ENCODE results near the gene KRT74.

- TF ChIP-seq ZNF425 (CRISPR knock-in tag; conservative IDR thresholded peaks at IDR 0.05) = no peak
- no peak for TF ChIP-seq NR2C2 (CRISPR knock-in tag; IDR thresholded peaks at IDR 0.05)
- TF ChIP-seq JAZF1 (CRISPR knock-in tag; IDR thresholded peaks at IDR 0.05) = no peak
- TF ChIP-seq E2F5 (CRISPR knock-in tag; IDR thresholded peaks at IDR 0.05) = no peak
- no peak for TF ChIP-seq TEAD4 (CRISPR knock-in tag; IDR thresholded peaks at IDR 0.05)
- TF ChIP-seq SOX15 (CRISPR knock-in tag; IDR thresholded peaks at IDR 0.05) = no peak
- TF ChIP-seq, protein P1, sequence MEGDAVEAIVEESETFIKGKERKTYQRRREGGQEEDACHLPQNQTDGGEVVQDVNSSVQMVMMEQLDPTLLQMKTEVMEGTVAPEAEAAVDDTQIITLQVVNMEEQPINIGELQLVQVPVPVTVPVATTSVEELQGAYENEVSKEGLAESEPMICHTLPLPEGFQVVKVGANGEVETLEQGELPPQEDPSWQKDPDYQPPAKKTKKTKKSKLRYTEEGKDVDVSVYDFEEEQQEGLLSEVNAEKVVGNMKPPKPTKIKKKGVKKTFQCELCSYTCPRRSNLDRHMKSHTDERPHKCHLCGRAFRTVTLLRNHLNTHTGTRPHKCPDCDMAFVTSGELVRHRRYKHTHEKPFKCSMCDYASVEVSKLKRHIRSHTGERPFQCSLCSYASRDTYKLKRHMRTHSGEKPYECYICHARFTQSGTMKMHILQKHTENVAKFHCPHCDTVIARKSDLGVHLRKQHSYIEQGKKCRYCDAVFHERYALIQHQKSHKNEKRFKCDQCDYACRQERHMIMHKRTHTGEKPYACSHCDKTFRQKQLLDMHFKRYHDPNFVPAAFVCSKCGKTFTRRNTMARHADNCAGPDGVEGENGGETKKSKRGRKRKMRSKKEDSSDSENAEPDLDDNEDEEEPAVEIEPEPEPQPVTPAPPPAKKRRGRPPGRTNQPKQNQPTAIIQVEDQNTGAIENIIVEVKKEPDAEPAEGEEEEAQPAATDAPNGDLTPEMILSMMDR (IDR thresholded peaks at IDR 0.05) = no peak
- TF ChIP-seq NFATC4 (CRISPR knock-in tag; IDR thresholded peaks at IDR 0.05) = no peak
- TF ChIP-seq ZNF121 (CRISPR knock-in tag; IDR thresholded peaks at IDR 0.05) = no peak
- no peak for TF ChIP-seq ZNF232 (CRISPR knock-in tag; IDR thresholded peaks at IDR 0.05)
Observed at GRCh38 chr12:52566847-52567291, 6.8 kb downstream of the KRT74 start.
